ENCODE measurements around the gene ADAMTS3. TPM values are rescaled to one million over a fixed set of nuclear protein-coding genes. Genes with fewer than 3 reads are reported as not detected.

ADAMTS3 gene
- total and polyA plus RNA-seq, 5 donors from 2014 or later = 0.34 TPM; not detected in 4

- Histone ChIP-seq H3K27me3 (ENCODE audit: control insufficient read depth, insufficient read depth, low read length) (no peaks in the 10 kb centered on the region), H3K4me3 (ENCODE audit: low read depth, low read length) (no peak overlapping the region), H3K9me3 (ENCODE audit: control insufficient read depth in 2 of 2, low read length in 2 of 2) (no peaks in the 10 kb centered on the region), H3K27ac (ENCODE audit: insufficient read depth, low read length, poor library complexity, severe bottlenecking) (no peak overlapping the region), H3K36me3 (ENCODE audit: control insufficient read depth, insufficient read depth, low read length) (no peaks in the 10 kb centered on the region), H3K4me1 (ENCODE audit: control insufficient read depth, insufficient read depth, low read length, poor library complexity, severe bottlenecking) (no peaks in the 10 kb centered on the region)
- no peak overlapping the region for H3K4me3 Mint-ChIP-seq
- H3K36me3 Mint-ChIP-seq = no peaks in the 10 kb centered on the region
- DNase-seq (no peak), ATAC-seq (ENCODE audit: low read depth in 2 of 2) (no peak)
- no peaks in the 10 kb centered on the region for H3K4me1 Mint-ChIP-seq
- no peaks in the 10 kb centered on the region for H3K27me3 Mint-ChIP-seq
- no peak overlapping the region for H3K27ac Mint-ChIP-seq
- peaks cover 0 to 2% (median 0%) of the 10 kb centered on the region in 7 donors for H3K9me3 Mint-ChIP-seq
These were observed 216.3 kb downstream of the ADAMTS3 start for GRCh38 chr4:72352711-72353110.

GRCh38 chr4:72351521-72351920, 217.5 kb downstream of the ADAMTS3 start:
- Histone ChIP-seq H3K4me1 (ENCODE audit: control insufficient read depth, insufficient read depth, low read length, poor library complexity, severe bottlenecking) (no peaks in the 10 kb centered on the region), H3K9me3 (ENCODE audit: control insufficient read depth in 2 of 2, low read length in 2 of 2) (no peaks in the 10 kb centered on the region), H3K36me3 (ENCODE audit: control insufficient read depth, insufficient read depth, low read length) (no peaks in the 10 kb centered on the region), H3K27me3 (ENCODE audit: control insufficient read depth, insufficient read depth, low read length) (no peaks in the 10 kb centered on the region), H3K4me3 (ENCODE audit: low read depth, low read length) (no peak overlapping the region), H3K27ac (ENCODE audit: insufficient read depth, low read length, poor library complexity, severe bottlenecking) (no peak overlapping the region)
- no peak overlapping the region for H3K27ac Mint-ChIP-seq
- ATAC-seq (ENCODE audit: low read depth in 2 of 2) = no peak
- peaks cover 0 to 2% (median 0%) of the 10 kb centered on the region in 7 donors for H3K9me3 Mint-ChIP-seq
- no peak for DNase-seq
- no peaks in the 10 kb centered on the region for H3K4me1 Mint-ChIP-seq
- H3K27me3 Mint-ChIP-seq = no peaks in the 10 kb centered on the region
- H3K4me3 Mint-ChIP-seq = no peak overlapping the region
- no peaks in the 10 kb centered on the region for H3K36me3 Mint-ChIP-seq

- Histone ChIP-seq H3K9me3 (ENCODE audit: control insufficient read depth in 2 of 2, low read length in 2 of 2) (no peaks in the 10 kb centered on the region), H3K4me1 (ENCODE audit: control insufficient read depth, insufficient read depth, low read length, poor library complexity, severe bottlenecking) (no peaks in the 10 kb centered on the region), H3K27ac (ENCODE audit: insufficient read depth, low read length, poor library complexity, severe bottlenecking) (no peak overlapping the region), H3K36me3 (ENCODE audit: control insufficient read depth, insufficient read depth, low read length) (no peaks in the 10 kb centered on the region), H3K27me3 (ENCODE audit: control insufficient read depth, insufficient read depth, low read length) (no peaks in the 10 kb centered on the region), H3K4me3 (ENCODE audit: low read depth, low read length) (no peak overlapping the region)
- Mint-ChIP-seq H3K27ac (no peak overlapping the region), H3K36me3 (no peaks in the 10 kb centered on the region), H3K9me3 (peaks cover 0 to 2% (median 0%) of the 10 kb centered on the region in 7 donors), H3K4me1 (no peaks in the 10 kb centered on the region), H3K27me3 (no peaks in the 10 kb centered on the region), H3K4me3 (no peak overlapping the region)
- no peak for DNase-seq
- ATAC-seq (ENCODE audit: low read depth in 2 of 2) = no peak
These were observed 220.3 kb downstream of the ADAMTS3 start for GRCh38 chr4:72348701-72349100.

- H3K27ac ChIP-seq (ENCODE audit: insufficient read depth, low read length, poor library complexity, severe bottlenecking) = no peak overlapping the region
- H3K36me3 Mint-ChIP-seq = no peaks in the 10 kb centered on the region
- no peaks in the 10 kb centered on the region for H3K9me3 ChIP-seq (ENCODE audit: control insufficient read depth in 2 of 2, low read length in 2 of 2)
- no peaks in the 10 kb centered on the region for H3K4me1 ChIP-seq (ENCODE audit: control insufficient read depth, insufficient read depth, low read length, poor library complexity, severe bottlenecking)
- no peak overlapping the region for H3K27ac Mint-ChIP-seq
- ATAC-seq (ENCODE audit: low read depth in 2 of 2) (no peak), DNase-seq (no peak)
- H3K4me3 Mint-ChIP-seq = no peak overlapping the region
- no peaks in the 10 kb centered on the region for H3K36me3 ChIP-seq (ENCODE audit: control insufficient read depth, insufficient read depth, low read length)
- H3K4me1 Mint-ChIP-seq = no peaks in the 10 kb centered on the region
- H3K9me3 Mint-ChIP-seq = no peaks in the 10 kb centered on the region
- H3K27me3 ChIP-seq (ENCODE audit: control insufficient read depth, insufficient read depth, low read length) = no peaks in the 10 kb centered on the region
- H3K4me3 ChIP-seq (ENCODE audit: low read depth, low read length) = no peak overlapping the region
- H3K27me3 Mint-ChIP-seq = no peaks in the 10 kb centered on the region
These were observed 224.6 kb downstream of the ADAMTS3 start for GRCh38 chr4:72344418-72344817.

GRCh38 chr4:72341432-72341820, 227.6 kb downstream of the ADAMTS3 start:
- no peaks in the 10 kb centered on the region for H3K9me3 Mint-ChIP-seq
- no peak overlapping the region for H3K4me3 Mint-ChIP-seq
- no peaks in the 10 kb centered on the region for H3K36me3 Mint-ChIP-seq
- H3K27me3 ChIP-seq (ENCODE audit: control insufficient read depth, insufficient read depth, low read length) = no peaks in the 10 kb centered on the region
- no peaks in the 10 kb centered on the region for H3K36me3 ChIP-seq (ENCODE audit: control insufficient read depth, insufficient read depth, low read length)
- H3K9me3 ChIP-seq (ENCODE audit: control insufficient read depth in 2 of 2, low read length in 2 of 2) = no peaks in the 10 kb centered on the region
- H3K4me3 ChIP-seq (ENCODE audit: low read depth, low read length) = no peak overlapping the region
- no peak for ATAC-seq (ENCODE audit: low read depth in 2 of 2)
- H3K27ac Mint-ChIP-seq = no peak overlapping the region
- no peak overlapping the region for H3K27ac ChIP-seq (ENCODE audit: insufficient read depth, low read length, poor library complexity, severe bottlenecking)
- no peak for DNase-seq
- H3K4me1 Mint-ChIP-seq = no peaks in the 10 kb centered on the region
- H3K4me1 ChIP-seq (ENCODE audit: control insufficient read depth, insufficient read depth, low read length, poor library complexity, severe bottlenecking) = no peaks in the 10 kb centered on the region
- no peaks in the 10 kb centered on the region for H3K27me3 Mint-ChIP-seq

- Mint-ChIP-seq H3K36me3 (no peaks in the 10 kb centered on the region), H3K4me1 (no peaks in the 10 kb centered on the region), H3K9me3 (no peaks in the 10 kb centered on the region), H3K4me3 (no peak overlapping the region), H3K27ac (no peak overlapping the region), H3K27me3 (no peaks in the 10 kb centered on the region)
- Histone ChIP-seq H3K36me3 (ENCODE audit: control insufficient read depth, insufficient read depth, low read length) (no peaks in the 10 kb centered on the region), H3K4me1 (ENCODE audit: control insufficient read depth, insufficient read depth, low read length, poor library complexity, severe bottlenecking) (no peaks in the 10 kb centered on the region), H3K27me3 (ENCODE audit: control insufficient read depth, insufficient read depth, low read length) (no peaks in the 10 kb centered on the region), H3K9me3 (ENCODE audit: control insufficient read depth in 2 of 2, low read length in 2 of 2) (no peaks in the 10 kb centered on the region), H3K4me3 (ENCODE audit: low read depth, low read length) (no peak overlapping the region), H3K27ac (ENCODE audit: insufficient read depth, low read length, poor library complexity, severe bottlenecking) (no peak overlapping the region)
- DNase-seq (no peak), ATAC-seq (ENCODE audit: low read depth in 2 of 2) (no peak)
These were observed 228.1 kb downstream of the ADAMTS3 start for GRCh38 chr4:72340803-72341431.

GRCh38 chr4:72338060-72338459, 231.0 kb downstream of the ADAMTS3 start:
- H3K4me3 Mint-ChIP-seq = no peak overlapping the region
- H3K9me3 ChIP-seq (ENCODE audit: control insufficient read depth in 2 of 2, low read length in 2 of 2) = no peaks in the 10 kb centered on the region
- ATAC-seq (ENCODE audit: low read depth in 2 of 2) (no peak), DNase-seq (no peak)
- no peaks in the 10 kb centered on the region for H3K9me3 Mint-ChIP-seq
- no peak overlapping the region for H3K27ac ChIP-seq (ENCODE audit: insufficient read depth, low read length, poor library complexity, severe bottlenecking)
- no peaks in the 10 kb centered on the region for H3K4me1 ChIP-seq (ENCODE audit: control insufficient read depth, insufficient read depth, low read length, poor library complexity, severe bottlenecking)
- H3K4me3 ChIP-seq (ENCODE audit: low read depth, low read length) = no peak overlapping the region
- no peaks in the 10 kb centered on the region for H3K36me3 ChIP-seq (ENCODE audit: control insufficient read depth, insufficient read depth, low read length)
- H3K36me3 Mint-ChIP-seq = no peaks in the 10 kb centered on the region
- no peaks in the 10 kb centered on the region for H3K4me1 Mint-ChIP-seq
- no peak overlapping the region for H3K27ac Mint-ChIP-seq
- no peaks in the 10 kb centered on the region for H3K27me3 ChIP-seq (ENCODE audit: control insufficient read depth, insufficient read depth, low read length)
- no peaks in the 10 kb centered on the region for H3K27me3 Mint-ChIP-seq

- DNase-seq (no peak), ATAC-seq (ENCODE audit: low read depth in 2 of 2) (no peak)
- Histone ChIP-seq H3K4me1 (ENCODE audit: control insufficient read depth, insufficient read depth, low read length, poor library complexity, severe bottlenecking) (no peaks in the 10 kb centered on the region), H3K27ac (ENCODE audit: insufficient read depth, low read length, poor library complexity, severe bottlenecking) (no peak overlapping the region), H3K36me3 (ENCODE audit: control insufficient read depth, insufficient read depth, low read length) (no peaks in the 10 kb centered on the region), H3K9me3 (ENCODE audit: control insufficient read depth in 2 of 2, low read length in 2 of 2) (no peaks in the 10 kb centered on the region), H3K27me3 (ENCODE audit: control insufficient read depth, insufficient read depth, low read length) (no peaks in the 10 kb centered on the region), H3K4me3 (ENCODE audit: low read depth, low read length) (no peak overlapping the region)
- H3K36me3 Mint-ChIP-seq = no peaks in the 10 kb centered on the region
- H3K27me3 Mint-ChIP-seq = no peaks in the 10 kb centered on the region
- H3K9me3 Mint-ChIP-seq = no peaks in the 10 kb centered on the region
- no peak overlapping the region for H3K27ac Mint-ChIP-seq
- H3K4me3 Mint-ChIP-seq = no peak overlapping the region
- H3K4me1 Mint-ChIP-seq = no peaks in the 10 kb centered on the region
These were observed 238.6 kb downstream of the ADAMTS3 start for GRCh38 chr4:72330381-72330780.
